Measurements from ENCODE around the gene NAV3.

NAV3 gene

DNA sequence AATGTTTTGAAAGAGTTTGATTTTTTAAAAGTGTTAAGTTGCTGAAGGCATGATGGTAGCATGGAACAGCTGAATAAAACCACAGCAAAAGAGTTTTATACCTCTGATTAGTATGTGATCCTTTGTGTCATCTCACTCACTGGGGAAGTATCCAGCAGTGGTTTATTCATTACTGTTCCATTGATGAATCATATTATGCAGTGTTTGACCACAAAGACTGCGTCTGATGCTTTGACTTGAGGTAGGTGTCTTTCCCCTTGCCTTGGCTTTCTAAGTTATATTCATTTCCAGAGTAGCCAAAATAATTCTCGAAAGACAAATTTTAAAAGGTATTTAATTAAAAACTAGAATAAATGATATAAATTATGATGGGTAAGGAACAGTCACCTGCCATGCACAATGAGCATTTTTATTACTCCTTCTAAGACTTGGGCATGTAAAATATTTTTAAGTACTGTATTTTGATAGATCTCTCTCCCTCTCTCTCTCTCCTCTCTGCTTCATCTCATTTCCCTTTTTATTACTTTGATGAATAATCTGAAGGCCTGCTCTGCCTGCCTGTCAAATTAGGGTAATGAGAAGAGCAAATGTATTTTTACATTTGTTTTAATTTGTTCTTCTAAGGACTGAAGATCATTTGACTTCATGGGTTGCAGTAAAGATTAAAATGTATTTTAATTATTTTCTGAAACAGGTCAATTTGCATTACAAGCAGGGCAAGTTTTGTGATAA is 164.9 kb downstream of the NAV3 start:
- peak; percentile 47 for DNase-seq

DNA sequence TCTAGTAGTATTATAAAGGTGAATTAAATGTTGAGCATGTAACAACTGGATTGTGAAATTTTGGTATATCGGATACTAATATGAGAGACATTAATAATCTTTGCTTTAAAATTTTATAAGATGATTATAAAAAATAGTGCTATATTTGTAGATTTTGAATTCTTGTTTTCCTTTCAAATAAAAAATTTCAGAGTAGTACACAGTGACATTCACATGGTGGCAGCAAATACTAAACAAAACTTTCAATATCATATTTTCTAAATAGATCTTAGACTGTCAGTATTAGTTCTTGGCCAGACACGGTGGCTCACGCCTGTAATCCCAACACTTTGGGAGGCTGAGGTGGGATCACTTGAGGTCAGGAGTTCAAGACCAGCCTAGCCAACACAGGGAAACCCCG is 166.0 kb downstream of the NAV3 start:
- DNase-seq = no peak

DNA sequence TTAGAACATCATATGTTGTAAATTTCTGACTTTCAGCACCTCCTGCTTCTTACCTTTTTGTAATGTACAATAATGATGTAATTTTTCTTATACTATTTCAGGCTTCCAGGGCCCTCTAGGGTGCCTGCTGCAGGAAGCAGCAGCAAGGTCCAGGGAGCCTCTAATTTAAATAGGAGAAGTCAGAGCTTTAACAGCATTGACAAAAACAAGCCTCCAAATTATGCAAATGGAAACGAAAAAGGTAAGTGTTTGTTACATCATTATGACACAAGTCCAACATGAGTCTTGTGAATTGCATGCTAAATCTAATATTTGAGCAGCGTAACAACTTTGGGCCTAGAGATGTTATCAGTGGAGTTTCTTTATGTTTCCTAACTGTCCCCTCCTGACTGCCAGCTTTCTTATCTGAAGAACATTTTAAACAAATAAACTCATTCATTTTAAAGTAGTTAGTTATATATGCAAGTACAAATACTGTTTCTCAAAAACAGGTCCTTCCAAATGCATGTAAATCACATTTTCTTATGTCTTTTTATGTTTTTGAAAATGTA is 167.6 kb downstream of the NAV3 start:
- DNase-seq = no peak

DNA sequence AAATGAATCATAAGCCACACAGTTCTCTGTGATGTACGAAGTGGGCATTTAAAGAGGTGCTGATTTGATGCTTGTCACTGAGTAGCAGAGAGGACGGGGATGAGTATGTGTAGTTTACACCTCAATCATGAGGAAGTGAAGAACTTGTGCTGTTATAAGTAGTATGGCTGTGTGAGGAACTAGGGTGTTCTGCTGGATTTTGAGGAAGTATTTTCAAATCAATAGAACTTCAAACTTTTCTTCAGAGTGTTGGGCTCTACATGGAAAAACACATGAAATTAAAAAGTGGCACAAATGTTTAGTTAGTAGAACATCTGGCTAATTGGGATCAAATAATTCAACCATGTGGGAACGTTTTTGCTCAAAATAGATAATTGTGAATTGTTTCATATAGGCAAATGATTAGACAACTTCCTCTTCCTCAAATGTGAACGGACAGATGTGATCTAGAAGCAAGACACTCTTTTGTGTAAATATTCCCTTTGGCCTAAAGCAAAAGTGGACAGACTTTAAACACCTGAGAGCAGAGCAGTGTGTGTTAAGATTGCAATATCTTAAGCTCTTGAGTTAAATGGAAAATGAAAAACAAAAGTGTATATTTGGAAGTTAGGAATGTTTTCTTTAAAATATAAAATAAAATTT is 168.5 kb downstream of the NAV3 start:
- no peak for DNase-seq

DNA sequence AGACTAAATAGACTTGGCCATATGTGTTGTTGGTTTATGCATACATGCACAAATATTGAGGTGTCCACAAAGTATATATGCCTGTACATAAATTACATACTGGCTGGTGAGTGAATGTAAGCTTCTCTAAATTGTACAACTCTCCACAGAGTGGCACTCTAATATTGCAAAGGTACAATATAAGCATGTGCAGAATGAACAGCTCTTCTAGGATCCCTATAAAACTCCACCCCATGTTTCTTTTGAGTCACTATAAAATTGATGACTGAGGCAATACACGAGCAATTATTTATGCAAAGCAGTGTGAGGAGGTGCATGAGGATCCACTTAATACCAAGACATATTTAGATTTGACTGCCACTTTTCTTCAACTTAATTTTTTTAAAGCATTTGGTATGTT is 172.2 kb downstream of the NAV3 start:
- DNase-seq = peak; percentile 55

DNA sequence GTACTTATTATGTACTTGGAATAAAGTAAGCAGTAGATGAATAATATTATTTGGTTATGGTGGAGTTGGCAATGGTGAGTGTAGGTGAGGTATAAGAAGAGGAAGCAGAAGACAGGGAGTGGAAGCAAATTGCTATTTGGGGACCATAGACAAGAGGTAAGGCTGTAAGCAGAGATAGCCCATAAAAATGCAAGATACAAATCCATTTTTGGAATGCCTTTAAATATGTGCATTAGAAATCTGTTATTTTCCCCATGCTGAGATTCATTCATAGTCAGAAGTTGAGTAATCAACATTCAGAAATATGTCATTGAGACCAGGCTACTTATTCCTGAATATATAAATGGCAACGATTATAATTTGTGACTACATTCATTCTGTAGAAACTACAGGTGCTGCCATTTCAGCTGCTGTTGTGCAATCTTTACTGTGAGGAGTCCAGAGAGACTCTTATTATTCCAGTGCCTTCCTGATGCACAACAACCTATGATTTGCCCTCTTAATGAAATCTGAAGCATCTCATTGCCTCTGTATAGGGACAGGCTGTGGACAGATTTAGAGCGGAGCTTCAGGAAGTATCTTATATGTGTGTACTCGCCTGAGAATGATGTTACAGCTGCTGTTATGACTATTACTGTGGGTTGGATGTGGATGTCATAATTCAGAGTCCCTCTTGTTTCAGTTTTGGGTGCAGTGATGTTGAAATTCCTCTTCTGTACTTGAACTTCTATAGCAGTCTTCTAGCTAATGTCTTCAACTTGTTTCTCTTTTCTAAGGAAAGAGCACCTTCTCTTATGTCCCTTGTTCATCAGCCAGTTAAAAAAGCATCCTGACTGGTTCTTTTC is 173.8 kb downstream of the NAV3 start:
- no peak for DNase-seq

DNA sequence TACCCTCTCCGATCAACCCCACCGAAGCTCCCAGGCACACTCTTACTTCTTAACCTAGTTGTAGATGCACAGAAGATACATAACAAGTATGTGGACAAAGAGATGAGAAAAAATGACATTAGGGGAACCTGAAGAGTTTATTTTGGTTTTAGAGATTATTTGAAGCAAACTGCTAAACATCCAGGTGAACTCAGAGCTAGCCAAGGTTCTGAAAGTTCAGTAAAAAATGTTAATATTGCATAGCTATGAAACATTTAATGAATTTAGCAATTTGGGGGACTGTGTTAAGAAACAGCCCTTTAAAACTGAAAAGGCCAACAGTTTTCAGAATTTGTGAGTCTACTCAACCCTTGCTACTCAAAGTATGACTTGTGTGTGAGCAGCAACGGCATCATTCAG is 174.4 kb downstream of the NAV3 start:
- no peak for DNase-seq

DNA sequence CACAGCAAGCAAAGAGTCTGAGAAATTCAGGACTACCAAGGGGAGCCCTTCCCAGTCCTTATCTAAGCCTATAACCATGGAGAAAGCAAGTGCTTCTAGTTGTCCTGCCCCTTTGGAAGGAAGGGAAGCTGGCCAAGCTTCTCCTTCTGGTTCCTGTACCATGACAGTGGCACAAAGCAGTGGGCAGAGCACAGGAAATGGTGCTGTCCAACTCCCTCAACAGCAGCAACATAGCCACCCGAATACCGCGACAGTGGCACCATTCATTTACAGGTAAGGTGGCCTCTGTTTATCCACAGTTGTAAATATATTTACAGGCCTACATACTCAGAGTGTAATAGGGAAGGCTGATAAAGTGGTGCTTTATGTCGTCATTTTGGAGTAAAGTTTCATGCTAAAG is 176.5 kb downstream of the NAV3 start:
- no peak for DNase-seq

DNA sequence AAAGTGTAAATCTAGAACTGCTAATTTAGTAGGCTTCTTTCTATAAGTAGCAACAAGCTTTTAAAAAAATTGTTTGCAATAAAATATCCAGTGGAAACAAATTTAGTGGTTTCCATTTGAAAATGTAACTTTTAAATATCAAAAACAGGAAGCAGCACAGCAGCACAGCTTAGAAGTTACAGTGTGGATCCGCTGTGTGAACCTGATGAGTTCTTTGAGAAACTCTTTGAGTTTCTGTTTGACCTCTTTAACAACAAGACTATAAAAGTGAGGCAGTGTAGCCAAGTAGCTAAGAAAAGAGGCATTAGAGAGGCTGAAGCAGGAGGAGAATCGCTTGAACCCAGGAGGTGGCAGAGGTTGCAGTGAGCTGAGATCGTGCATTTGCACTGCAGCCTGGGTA is 178.3 kb downstream of the NAV3 start:
- DNase-seq = no peak

DNA sequence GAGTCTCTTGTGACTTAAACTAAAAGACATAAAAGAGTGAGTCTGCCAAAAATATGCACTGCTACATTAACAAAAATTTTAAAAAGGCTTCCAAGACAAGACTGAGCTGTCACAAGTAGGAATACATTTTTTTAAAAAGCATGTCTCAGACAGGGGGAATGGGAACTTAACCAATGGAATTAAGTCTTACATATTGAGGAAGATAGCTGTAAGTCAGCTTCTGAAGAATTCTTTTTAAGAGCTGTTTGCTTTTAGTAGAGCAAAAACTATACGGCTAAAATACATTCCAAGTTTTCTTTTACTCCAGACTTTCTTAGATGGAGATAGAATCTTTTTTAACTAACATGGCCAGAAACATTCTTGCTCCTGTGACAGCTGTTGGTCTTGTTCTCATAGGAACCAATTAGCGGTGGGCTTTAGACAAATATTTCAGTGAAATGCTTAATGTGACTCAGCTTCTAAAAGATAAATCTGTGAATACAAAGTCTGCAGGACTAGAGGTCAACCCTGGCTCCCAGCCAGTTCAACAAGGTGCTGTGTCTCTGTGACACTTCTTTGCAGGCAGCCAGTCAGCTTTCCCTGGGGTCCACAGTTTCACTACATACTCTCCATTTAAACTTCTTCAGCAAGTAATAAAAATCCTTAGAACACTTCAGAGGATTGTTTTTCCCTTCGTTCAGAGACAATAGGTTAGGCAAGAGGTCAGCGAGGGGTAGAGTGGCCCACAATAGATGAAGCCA is 187.6 kb downstream of the NAV3 start:
- DNase-seq = no peak

DNA sequence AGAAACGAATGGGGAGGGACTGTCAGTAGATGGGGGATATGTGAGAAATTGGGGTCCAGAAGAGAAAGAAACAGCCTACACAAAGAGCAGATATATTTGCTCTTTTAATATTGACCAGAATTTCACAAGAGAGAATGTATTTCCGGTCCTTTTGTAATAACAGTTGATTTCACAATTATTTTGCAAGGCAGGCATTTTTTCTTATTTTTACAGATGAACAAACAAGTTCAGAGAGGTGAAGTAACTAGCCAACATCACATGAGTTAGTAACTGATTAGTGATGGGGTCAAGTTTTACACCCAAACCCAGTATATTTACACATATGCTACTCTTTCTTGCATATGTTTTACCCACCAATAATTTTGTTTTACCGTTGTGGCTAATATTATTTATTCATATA is 188.2 kb downstream of the NAV3 start:
- no peak for DNase-seq

DNA sequence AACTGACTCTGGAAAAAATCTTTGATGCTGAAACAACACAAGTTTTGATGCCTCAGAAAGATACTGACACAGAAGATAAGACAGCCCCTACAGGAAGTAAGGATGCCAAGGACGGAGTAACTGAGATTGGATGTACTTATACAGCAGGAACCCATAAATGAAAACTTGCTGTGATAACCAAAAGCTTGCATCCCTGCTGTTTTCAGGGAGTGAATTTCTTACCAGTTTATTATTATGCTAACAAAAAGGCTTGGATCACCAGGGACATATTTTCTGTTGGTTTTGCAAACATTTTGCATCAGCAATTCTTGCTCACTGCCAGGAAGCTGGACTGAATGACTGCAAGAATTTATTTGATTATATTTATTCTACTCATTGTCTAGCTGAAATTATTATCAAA is 197.7 kb downstream of the NAV3 start:
- DNase-seq = no peak

DNA sequence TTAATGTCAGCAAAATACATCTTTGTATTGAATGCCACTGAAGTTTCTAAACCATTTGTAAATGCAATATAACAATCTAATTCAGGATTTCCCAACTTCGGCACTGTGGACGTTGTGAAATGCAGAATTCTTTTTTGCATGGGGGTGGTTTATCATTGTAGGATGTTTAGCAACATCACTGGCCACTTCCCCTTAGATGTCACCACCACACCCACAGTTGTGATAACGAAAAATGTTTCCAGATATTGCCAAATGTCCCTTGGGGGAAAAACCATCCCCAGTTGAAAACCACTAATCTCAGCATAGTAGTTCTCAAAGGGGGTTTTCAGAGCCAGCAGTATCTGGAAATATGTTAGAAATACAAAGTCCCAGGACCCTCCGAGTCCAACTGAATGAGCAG is 203.3 kb downstream of the NAV3 start:
- DNase-seq = no peak

DNA sequence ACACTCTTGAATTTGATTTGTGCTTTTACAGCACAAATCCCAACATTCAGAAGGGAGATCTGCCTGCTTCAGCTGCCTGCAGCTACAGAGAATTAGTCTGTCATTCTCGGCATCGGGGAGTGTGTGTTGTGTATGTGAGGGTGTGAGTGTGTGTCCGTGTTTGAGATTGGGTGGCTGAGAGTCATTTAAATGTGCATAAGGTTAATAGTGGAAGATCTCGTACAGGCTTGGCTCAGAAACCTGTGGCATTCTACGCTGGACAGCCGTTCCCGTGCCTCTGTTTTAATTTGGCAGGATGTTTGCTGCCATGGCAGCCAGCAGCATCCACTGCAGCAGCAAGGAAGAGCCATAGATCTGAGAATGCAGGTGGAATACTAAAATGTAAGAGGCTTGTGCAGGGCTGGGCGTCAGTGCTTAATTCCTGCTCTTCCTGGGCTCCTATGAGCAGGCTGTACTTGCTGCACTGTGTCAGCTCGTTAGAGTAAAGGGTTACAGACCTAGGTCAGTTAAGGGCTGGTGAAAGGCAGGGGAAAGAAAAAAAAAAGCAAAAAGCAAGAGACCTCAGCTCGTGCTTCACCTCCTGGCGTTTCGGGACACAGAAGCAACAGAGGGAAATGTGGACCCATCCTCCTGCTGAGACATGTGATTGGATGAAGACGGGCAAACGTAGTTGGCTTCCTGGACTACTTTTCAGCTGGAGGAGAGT is 205.4 kb downstream of the NAV3 start:
- no peak for DNase-seq

DNA sequence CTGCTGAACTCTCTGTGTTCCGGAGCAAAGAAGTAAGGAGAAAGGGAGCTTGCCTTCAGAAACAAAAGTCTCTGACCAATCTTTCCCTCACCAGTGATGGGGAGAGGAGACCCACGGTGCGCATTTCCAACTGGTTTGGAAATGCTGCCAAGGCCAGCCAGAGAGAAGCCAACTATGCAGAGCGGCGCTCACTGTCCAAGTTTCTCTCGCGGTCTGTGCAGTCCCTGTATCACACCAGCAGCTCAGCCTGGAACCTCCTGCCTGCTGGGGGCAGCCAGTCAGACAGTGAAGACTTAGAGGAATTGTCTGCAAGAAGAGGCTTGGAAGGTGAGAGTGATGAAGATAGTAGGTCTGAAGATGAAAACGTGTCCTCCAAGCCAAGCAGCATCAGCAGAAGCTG is 206.2 kb downstream of the NAV3 start:
- DNase-seq = no peak

DNA sequence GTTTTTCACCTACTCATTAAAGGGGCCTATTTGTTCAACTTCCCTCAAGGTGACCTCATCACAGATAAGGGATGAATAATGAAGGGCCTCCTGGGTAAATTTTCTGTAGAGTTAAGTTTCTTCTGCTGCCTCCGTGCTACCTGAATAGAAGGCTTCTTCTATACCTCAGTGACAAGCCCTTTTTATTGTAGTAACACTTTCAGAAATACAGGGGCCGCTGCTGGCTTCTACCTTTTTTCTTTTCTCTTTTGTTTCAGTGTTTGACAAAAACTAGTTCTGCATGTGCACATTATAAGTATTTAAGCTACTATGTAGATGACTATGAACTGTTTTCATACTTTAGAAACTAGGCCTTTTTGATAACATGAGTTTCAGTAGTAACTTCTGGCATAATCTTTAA is 207.0 kb downstream of the NAV3 start:
- no peak for DNase-seq

DNA sequence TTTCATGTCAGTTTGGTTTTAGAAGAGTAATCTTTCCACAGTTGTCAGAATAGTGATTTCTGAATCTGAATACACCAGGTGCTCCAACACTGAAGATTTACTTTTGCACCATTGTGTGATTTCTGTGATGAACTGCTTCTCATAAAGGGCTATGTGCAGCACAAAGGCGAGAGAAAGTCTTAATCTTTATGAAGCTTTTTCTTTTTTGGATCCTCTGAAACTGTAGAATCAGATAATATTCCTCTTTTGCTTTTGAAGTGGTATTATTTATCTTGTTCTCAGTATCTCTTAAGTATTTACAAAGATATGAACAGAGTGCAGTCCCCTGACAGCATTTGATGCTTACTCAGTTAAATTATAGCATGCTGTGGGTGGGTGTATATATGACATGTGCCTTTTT is 207.8 kb downstream of the NAV3 start:
- DNase-seq = no peak

DNA sequence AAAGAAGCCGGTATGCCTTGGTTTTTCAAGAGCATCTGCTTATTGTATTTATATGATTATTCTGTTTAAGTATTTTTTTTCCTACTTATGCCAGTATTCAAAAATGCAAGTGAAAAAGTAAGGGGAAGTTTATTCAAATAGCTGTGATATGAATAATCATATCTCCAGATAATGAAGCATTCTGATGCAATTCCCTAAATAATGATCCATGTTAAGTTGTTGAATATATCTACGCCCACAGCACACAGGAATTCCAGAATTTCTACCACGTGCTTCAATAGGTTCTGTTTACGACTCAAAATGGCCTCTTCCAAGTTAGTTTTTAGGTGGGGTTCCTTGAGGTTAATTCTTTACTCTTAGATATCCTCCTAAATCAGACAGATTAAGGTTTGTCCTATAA is 208.3 kb downstream of the NAV3 start:
- DNase-seq = no peak

DNA sequence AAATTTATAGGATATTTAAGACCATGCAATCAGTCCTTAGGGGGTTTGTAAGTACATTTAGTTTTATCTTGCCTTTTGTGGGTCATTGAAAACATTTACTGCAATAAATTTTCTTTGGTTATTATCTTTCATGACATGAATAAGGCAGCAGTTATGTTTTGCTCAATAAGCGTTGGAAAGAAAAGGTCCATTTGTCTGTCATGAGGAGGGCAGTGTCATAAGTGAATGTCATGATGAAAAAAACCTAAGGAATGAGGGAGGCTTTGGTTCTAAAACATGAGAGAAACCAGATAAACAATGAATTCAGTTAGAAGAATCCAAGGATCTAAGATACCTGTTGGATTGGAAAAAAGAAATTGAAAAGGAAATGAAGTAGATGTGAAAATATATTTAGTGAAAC is 209.4 kb downstream of the NAV3 start:
- no peak for DNase-seq

DNA sequence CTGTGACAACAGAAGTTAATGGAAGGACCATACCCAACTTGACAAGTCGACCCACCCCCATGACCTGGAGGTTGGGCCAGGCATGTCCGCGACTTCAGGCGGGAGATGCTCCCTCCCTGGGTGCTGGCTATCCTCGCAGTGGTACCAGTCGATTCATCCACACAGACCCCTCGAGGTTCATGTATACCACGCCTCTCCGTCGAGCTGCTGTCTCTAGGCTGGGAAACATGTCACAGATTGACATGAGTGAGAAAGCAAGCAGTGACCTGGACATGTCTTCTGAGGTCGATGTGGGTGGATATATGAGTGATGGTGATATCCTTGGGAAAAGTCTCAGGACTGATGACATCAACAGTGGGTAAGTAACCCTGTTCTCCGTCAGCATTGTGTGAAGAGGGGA is 220.1 kb downstream of the NAV3 start:
- DNase-seq = no peak

DNA sequence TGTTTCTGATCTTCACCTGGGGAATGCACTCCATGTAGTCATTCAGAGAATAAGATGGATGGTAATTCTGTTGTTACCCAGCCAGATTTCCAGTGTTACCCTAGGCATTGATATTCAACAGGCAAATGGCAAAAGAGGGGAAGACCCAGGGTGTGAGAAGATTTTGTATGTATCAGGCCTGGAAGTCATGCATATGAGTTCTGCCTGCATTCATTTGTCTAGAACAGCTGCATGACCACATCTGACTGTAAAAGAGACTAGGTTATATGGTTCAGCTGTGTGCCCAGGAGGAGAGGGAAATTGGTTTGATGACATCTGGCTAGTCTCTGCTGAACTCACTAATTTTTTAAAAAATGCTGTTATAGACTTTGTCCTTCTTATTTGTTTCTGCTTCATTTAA is 224.9 kb downstream of the NAV3 start:
- DNase-seq = no peak

DNA sequence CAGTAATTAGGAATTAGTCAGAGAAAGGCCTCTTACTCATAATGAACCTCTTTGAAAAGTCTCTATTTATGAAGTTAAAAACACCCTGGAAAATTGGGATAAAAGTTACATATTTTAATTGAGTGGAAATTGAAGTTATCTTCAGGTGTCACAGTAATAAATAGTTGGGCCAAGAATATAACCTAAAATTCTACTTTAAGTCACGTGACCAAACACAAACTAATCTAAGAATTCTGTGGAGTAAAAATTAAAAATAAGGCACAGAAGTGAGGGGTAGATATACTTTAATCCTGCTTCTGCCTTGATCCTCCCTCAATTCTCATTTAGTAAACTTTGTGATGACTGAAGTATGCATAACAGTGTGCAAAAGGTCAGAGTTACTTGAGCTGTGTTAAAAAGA is 226.4 kb downstream of the NAV3 start:
- DNase-seq = no peak
